ENCODE results near the gene SNCA. TPM values are rescaled to one million over a fixed set of nuclear protein-coding genes. Genes with fewer than 3 reads are reported as not detected.

SNCA gene
- total RNA-seq, 3 donors from 2014 or later (not counting 1 experiment from before 2014, with no cell fraction given): 0.58 to 2.0 (median 1.2) TPM

GRCh38 chr4:89799071-89799470 lies 37.9 kb downstream of the SNCA start:
- ATAC-seq (no peak), DNase-seq (no peak)
- Mint-ChIP-seq H3K4me1 (no peaks in the 10 kb centered on the region), H3K27ac (no peak overlapping the region), H3K4me3 (no peak overlapping the region), H3K9me3 (no peaks in the 10 kb centered on the region), H3K27me3 (ENCODE audit: low read depth in 2 of 2) (no peaks in the 10 kb centered on the region), H3K36me3 (no peaks in the 10 kb centered on the region)
- Histone ChIP-seq H3K27me3 (ENCODE audit: control insufficient read depth, insufficient read depth, low read length) (no peaks in the 10 kb centered on the region), H3K27ac (ENCODE audit: low read length) (no peak overlapping the region), H3K9me3 (ENCODE audit: control insufficient read depth, insufficient read depth, low read length) (no peaks in the 10 kb centered on the region), H3K4me3 (ENCODE audit: low read length) (no peak overlapping the region), H3K4me1 (ENCODE audit: control insufficient read depth, insufficient read depth, low read length) (no peaks in the 10 kb centered on the region), H3K36me3 (ENCODE audit: control insufficient read depth, insufficient read depth, low read length) (no peaks in the 10 kb centered on the region)
- TF ChIP-seq CTCF (IDR thresholded peaks at IDR 0.05): no peak
- intact Hi-C loops (cut with micrococcal nuclease): no loop called here

GRCh38 chr4:89797117-89797516 lies 39.8 kb downstream of the SNCA start:
- ATAC-seq (no peak), DNase-seq (no peak)
- no peaks in the 10 kb centered on the region for H3K9me3 ChIP-seq (ENCODE audit: control insufficient read depth, insufficient read depth, low read length)
- no peaks in the 10 kb centered on the region for H3K27me3 Mint-ChIP-seq (ENCODE audit: low read depth in 2 of 2)
- H3K4me1 Mint-ChIP-seq: no peaks in the 10 kb centered on the region
- no peaks in the 10 kb centered on the region for H3K36me3 ChIP-seq (ENCODE audit: control insufficient read depth, insufficient read depth, low read length)
- no peak overlapping the region for H3K27ac Mint-ChIP-seq
- intact Hi-C loops (cut with micrococcal nuclease): no loop called here
- no peak for TF ChIP-seq CTCF (IDR thresholded peaks at IDR 0.05)
- H3K4me3 Mint-ChIP-seq: no peak overlapping the region
- H3K36me3 Mint-ChIP-seq: no peaks in the 10 kb centered on the region
- H3K4me3 ChIP-seq (ENCODE audit: low read length): no peak overlapping the region
- H3K27ac ChIP-seq (ENCODE audit: low read length): no peak overlapping the region
- no peaks in the 10 kb centered on the region for H3K4me1 ChIP-seq (ENCODE audit: control insufficient read depth, insufficient read depth, low read length)
- no peaks in the 10 kb centered on the region for H3K9me3 Mint-ChIP-seq
- H3K27me3 ChIP-seq (ENCODE audit: control insufficient read depth, insufficient read depth, low read length): no peaks in the 10 kb centered on the region

DNA sequence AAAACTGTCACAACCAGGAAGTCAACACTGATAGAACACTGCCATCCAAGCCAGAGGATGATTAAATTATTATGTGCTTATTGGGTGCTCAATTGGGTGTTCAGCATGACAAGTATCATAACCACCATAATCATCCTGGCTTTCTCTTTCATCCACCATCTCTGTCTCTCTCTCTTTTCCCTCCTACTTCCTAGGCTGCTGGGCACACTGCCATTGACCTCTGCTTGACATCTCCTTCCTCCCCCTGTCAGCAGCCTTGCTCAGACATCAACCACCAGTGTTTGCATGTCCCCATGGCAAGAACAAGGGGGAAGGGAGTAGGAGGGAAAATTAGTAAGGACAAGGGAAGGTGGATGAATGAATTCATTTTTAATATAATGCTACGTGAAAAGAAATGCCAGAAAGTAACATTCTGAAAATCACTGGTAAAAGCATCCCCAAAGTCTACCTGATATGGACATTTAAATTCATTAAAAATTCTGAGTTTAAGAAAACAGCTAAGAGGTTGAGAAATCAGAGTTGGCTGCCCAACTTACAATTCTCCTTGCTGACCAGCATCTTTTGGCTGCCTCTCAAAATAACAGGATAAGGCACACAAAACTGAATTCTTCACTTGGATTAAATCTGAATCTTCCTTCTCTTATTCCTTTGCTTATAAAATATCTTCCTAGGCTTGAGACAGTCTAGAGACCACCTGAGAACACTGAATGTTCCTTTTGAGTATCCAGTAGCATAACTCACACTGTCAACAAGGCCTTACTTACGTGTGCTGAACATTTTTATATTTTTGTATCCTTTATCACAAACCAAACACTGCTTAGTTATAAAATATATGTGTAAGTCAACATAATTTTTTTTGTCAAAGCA lies 48.5 kb downstream of the SNCA start:
- Histone ChIP-seq H3K4me3 (ENCODE audit: low read length) (no peak overlapping the region), H3K27ac (ENCODE audit: low read length) (no peak overlapping the region), H3K36me3 (ENCODE audit: control insufficient read depth, insufficient read depth, low read length) (no peaks in the 10 kb centered on the region), H3K27me3 (ENCODE audit: control insufficient read depth, insufficient read depth, low read length) (no peaks in the 10 kb centered on the region), H3K4me1 (ENCODE audit: control insufficient read depth, insufficient read depth, low read length) (no peaks in the 10 kb centered on the region), H3K9me3 (ENCODE audit: control insufficient read depth, insufficient read depth, low read length) (no peaks in the 10 kb centered on the region)
- intact Hi-C loops (cut with micrococcal nuclease): no loop called here
- no peak for ATAC-seq
- TF ChIP-seq CTCF (IDR thresholded peaks at IDR 0.05): no peak
- no peak overlapping the region for H3K27ac Mint-ChIP-seq
- H3K4me1 Mint-ChIP-seq: no peaks in the 10 kb centered on the region
- H3K36me3 Mint-ChIP-seq: no peaks in the 10 kb centered on the region
- no peak for DNase-seq
- H3K4me3 Mint-ChIP-seq: no peak overlapping the region
- H3K27me3 Mint-ChIP-seq (ENCODE audit: low read depth in 2 of 2): no peaks in the 10 kb centered on the region
- no peaks in the 10 kb centered on the region for H3K9me3 Mint-ChIP-seq
- no CpG with 5 or more reads among the region's 2 CpGs for WGBS (ENCODE audit: insufficient coverage)

All from natural killer cell (primary cell).